ENCODE measurements around the gene MMRN1.
A peak's percentile ranks its signal among the peaks of the same experiment; 100 is the strongest.

MMRN1 gene

GRCh38 chr4:89894649-89895550 is at the start of gene MMRN1:
TSS of gene MMRN1 (plus strand) at chr4:89894854. CDS start at chr4:89894972, 118 bp downstream.
- H3K9me3 Mint-ChIP-seq (ENCODE audit: low read depth): no peaks in the 10 kb centered on the region
- H3K27me3 Mint-ChIP-seq: no peaks in the 10 kb centered on the region
- H3K36me3 Mint-ChIP-seq: no peaks in the 10 kb centered on the region
- H3K27ac Mint-ChIP-seq: no peak within 1 kb of the TSS
- peak within 1 kb of the TSS; percentile 67 for H3K4me3 Mint-ChIP-seq
- peaks cover 20% of the 10 kb centered on the region for H3K4me1 Mint-ChIP-seq (ENCODE audit: low read depth)

GRCh38 chr4:89847571-89848325 is 46.9 kb upstream of the MMRN1 start:
- H3K4me1 Mint-ChIP-seq (ENCODE audit: low read depth): no peaks in the 10 kb centered on the region
- H3K27me3 Mint-ChIP-seq: peaks cover 1% of the 10 kb centered on the region
- no peak overlapping the region for H3K27ac Mint-ChIP-seq
- H3K9me3 Mint-ChIP-seq (ENCODE audit: low read depth): peaks cover 6% of the 10 kb centered on the region
- H3K36me3 Mint-ChIP-seq: peaks cover 2% of the 10 kb centered on the region
- H3K4me3 Mint-ChIP-seq: no peak overlapping the region

- no peak overlapping the region for H3K4me3 Mint-ChIP-seq
- no peaks in the 10 kb centered on the region for H3K4me1 Mint-ChIP-seq (ENCODE audit: low read depth)
- H3K9me3 Mint-ChIP-seq (ENCODE audit: low read depth): peaks cover 1% of the 10 kb centered on the region
- H3K27me3 Mint-ChIP-seq: peaks cover 3% of the 10 kb centered on the region
- peaks cover 2% of the 10 kb centered on the region for H3K36me3 Mint-ChIP-seq
- H3K27ac Mint-ChIP-seq: no peak overlapping the region
These were observed 39.4 kb upstream of the MMRN1 start for GRCh38 chr4:89855236-89855635.

- Mint-ChIP-seq H3K27ac (no peak overlapping the region), H3K4me3 (no peak overlapping the region), H3K36me3 (peaks cover 2% of the 10 kb centered on the region), H3K27me3 (peaks cover 4% of the 10 kb centered on the region), H3K4me1 (ENCODE audit: low read depth) (no peaks in the 10 kb centered on the region), H3K9me3 (ENCODE audit: low read depth) (no peaks in the 10 kb centered on the region)
These were observed 33.7 kb upstream of the MMRN1 start for GRCh38 chr4:89860971-89861370.

DNA sequence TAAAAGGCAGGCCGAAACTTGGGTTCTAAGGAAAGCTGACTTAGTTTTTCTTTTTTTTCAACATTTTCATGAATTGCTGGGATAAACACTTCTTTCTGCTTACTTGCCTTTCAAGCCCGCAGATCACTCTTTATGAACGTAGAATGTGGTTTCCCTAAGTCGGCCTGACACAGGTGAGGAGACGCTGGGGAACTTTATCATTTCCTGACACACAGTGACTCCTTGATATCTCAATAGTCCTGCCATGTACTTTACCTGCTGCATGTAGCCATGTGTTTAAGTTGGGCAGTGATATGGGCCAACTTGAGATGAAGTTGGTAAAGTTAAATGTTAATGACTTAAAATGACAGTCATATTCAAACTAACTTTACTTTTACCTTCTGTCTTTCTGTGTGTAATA is 31.1 kb upstream of the MMRN1 start:
- no peaks in the 10 kb centered on the region for H3K9me3 Mint-ChIP-seq (ENCODE audit: low read depth)
- H3K4me3 Mint-ChIP-seq: no peak overlapping the region
- peaks cover 2% of the 10 kb centered on the region for H3K36me3 Mint-ChIP-seq
- H3K4me1 Mint-ChIP-seq (ENCODE audit: low read depth): no peaks in the 10 kb centered on the region
- peaks cover 8% of the 10 kb centered on the region for H3K27me3 Mint-ChIP-seq
- H3K27ac Mint-ChIP-seq: no peak overlapping the region

DNA sequence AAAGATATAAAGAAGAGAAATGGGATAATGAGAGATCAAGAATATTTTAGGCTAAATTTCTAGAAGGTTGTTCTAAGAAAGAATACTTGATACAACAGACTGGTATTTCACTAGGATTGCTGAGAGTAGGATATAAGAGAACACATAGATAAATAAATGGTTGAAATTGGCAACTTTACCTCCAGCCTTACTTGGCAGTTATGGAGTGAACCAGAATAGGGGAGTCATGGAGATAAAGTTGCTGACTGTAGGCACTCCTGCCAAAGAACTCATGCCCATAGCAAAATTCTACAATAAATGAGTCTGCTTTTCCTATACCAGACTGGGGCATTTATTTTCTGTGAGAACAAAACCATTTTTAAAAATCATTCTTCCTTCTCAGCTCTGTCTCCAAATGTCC is 26.4 kb upstream of the MMRN1 start:
- H3K9me3 Mint-ChIP-seq (ENCODE audit: low read depth): no peaks in the 10 kb centered on the region
- no peak overlapping the region for H3K4me3 Mint-ChIP-seq
- no peak overlapping the region for H3K27ac Mint-ChIP-seq
- no peaks in the 10 kb centered on the region for H3K4me1 Mint-ChIP-seq (ENCODE audit: low read depth)
- peaks cover 8% of the 10 kb centered on the region for H3K27me3 Mint-ChIP-seq
- H3K36me3 Mint-ChIP-seq: no peaks in the 10 kb centered on the region

DNA sequence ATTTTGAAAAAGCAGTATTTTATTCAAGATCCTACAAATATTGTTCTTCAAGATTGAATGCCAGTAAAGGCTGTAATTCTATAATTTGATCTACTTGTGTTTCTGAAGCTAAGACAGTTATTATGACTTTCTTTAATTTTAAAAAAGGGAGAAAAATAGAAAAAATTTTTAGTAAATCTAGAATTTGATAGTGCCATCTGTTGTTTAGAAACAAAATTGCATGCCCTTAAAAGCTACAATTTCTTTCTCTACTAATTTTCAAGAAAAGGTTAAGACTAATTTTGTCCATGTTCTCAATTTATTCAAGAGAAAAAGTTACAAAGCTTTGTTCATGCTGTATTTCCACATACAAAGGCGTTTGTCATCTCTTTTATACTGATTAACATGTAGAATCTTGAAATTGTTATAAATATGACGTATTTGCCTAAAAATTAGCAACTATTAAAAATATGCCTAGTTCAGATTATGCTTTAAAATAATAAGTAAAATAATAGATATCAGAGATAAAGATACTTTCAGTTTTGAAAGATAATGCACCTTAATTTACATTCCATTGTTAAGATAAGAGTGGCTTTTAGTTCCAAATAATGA is 25.6 kb upstream of the MMRN1 start:
- no peak overlapping the region for H3K4me3 Mint-ChIP-seq
- H3K4me1 Mint-ChIP-seq (ENCODE audit: low read depth): no peaks in the 10 kb centered on the region
- H3K9me3 Mint-ChIP-seq (ENCODE audit: low read depth): no peaks in the 10 kb centered on the region
- H3K27ac Mint-ChIP-seq: no peak overlapping the region
- H3K27me3 Mint-ChIP-seq: peaks cover 8% of the 10 kb centered on the region
- H3K36me3 Mint-ChIP-seq: no peaks in the 10 kb centered on the region

- Mint-ChIP-seq H3K4me1 (ENCODE audit: low read depth) (peaks cover under 1% of the 10 kb centered on the region), H3K9me3 (ENCODE audit: low read depth) (no peaks in the 10 kb centered on the region), H3K4me3 (no peak overlapping the region), H3K27me3 (peaks cover 6% of the 10 kb centered on the region), H3K36me3 (no peaks in the 10 kb centered on the region), H3K27ac (no peak overlapping the region)
These were observed 23.4 kb upstream of the MMRN1 start for GRCh38 chr4:89871211-89871610.

DNA sequence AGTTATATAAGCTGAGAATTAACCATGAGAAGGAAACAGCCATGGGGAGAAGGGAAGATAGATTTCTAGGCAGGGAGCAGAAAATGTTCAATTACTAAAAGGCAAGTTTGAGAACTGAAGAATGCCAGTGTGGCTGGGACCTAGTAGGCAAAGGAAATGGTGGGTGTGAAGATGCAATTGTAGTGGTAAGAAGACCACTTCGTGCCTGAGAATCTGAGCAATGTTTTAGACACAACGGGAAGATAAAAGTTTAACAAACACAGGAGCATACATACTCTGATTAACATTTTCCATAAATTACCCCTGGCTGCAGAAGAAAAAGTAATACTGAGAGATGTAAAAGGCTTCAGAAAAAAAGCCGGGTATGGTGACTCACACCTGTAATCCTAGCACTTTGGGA is 18.1 kb upstream of the MMRN1 start:
- Mint-ChIP-seq H3K4me3 (no peak overlapping the region), H3K4me1 (ENCODE audit: low read depth) (peaks cover 4% of the 10 kb centered on the region), H3K27me3 (no peaks in the 10 kb centered on the region), H3K27ac (peak overlapping the region; percentile 6), H3K9me3 (ENCODE audit: low read depth) (no peaks in the 10 kb centered on the region), H3K36me3 (no peaks in the 10 kb centered on the region)

GRCh38 chr4:89878611-89879010 is 16.0 kb upstream of the MMRN1 start:
- peaks cover 4% of the 10 kb centered on the region for H3K4me1 Mint-ChIP-seq (ENCODE audit: low read depth)
- H3K27ac Mint-ChIP-seq: no peak overlapping the region
- no peaks in the 10 kb centered on the region for H3K9me3 Mint-ChIP-seq (ENCODE audit: low read depth)
- no peaks in the 10 kb centered on the region for H3K36me3 Mint-ChIP-seq
- H3K4me3 Mint-ChIP-seq: no peak overlapping the region
- H3K27me3 Mint-ChIP-seq: no peaks in the 10 kb centered on the region

- no peaks in the 10 kb centered on the region for H3K27me3 Mint-ChIP-seq
- H3K9me3 Mint-ChIP-seq (ENCODE audit: low read depth): no peaks in the 10 kb centered on the region
- no peak overlapping the region for H3K27ac Mint-ChIP-seq
- peaks cover 4% of the 10 kb centered on the region for H3K4me1 Mint-ChIP-seq (ENCODE audit: low read depth)
- H3K4me3 Mint-ChIP-seq: no peak overlapping the region
- no peaks in the 10 kb centered on the region for H3K36me3 Mint-ChIP-seq
These were observed 15.4 kb upstream of the MMRN1 start for GRCh38 chr4:89879215-89879614.

DNA sequence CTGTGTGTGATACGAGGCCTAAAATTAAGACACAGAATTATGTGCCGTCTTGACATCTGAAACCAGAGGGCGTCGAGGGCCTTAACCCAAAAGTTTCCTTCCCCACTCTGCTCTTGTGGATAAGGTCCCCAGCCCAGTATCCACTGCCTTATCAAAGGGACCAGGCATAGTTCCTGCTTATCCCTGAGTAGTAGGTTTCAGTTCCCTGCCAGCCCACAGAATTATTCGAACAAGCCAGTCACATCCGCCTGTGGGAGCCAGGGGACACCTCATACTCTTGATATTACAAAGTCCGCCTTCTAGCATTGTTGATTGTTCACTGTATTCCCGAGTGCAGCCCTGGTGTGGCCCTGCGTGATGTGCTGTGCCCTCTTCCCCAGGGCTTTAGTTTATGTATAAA is 5.4 kb upstream of the MMRN1 start:
- H3K4me3 Mint-ChIP-seq: no peak overlapping the region
- peaks cover 2% of the 10 kb centered on the region for H3K36me3 Mint-ChIP-seq
- peaks cover 4% of the 10 kb centered on the region for H3K4me1 Mint-ChIP-seq (ENCODE audit: low read depth)
- H3K9me3 Mint-ChIP-seq (ENCODE audit: low read depth): no peaks in the 10 kb centered on the region
- H3K27me3 Mint-ChIP-seq: peaks cover 4% of the 10 kb centered on the region
- no peak overlapping the region for H3K27ac Mint-ChIP-seq

DNA sequence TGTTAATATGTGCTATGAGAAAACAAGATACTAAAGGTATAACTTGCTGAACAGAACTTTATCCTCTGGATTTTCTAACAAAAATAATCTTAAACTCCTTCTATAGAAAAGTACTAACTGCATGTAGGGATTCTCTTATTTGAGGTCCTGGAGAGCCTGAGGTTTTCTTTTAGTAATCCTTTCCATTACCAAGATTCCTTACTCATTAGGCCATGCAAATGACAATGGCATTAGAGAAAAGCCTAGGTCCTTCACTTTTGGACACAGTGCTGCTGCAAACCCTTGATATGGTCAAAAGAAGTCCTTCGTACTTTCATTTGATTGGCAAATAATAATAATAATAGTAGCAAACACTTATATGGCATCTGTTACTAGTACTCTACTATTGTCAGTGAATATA is 3.2 kb downstream of the MMRN1 start:
- no peak overlapping the region for H3K27ac Mint-ChIP-seq
- no peaks in the 10 kb centered on the region for H3K27me3 Mint-ChIP-seq
- H3K9me3 Mint-ChIP-seq (ENCODE audit: low read depth): no peaks in the 10 kb centered on the region
- H3K4me3 Mint-ChIP-seq: no peak overlapping the region
- no peaks in the 10 kb centered on the region for H3K36me3 Mint-ChIP-seq
- H3K4me1 Mint-ChIP-seq (ENCODE audit: low read depth): peaks cover 20% of the 10 kb centered on the region

GRCh38 chr4:89898304-89898716 is 3.7 kb downstream of the MMRN1 start:
- Mint-ChIP-seq H3K36me3 (no peaks in the 10 kb centered on the region), H3K27ac (no peak overlapping the region), H3K4me1 (ENCODE audit: low read depth) (peaks cover 20% of the 10 kb centered on the region), H3K4me3 (no peak overlapping the region), H3K27me3 (no peaks in the 10 kb centered on the region), H3K9me3 (ENCODE audit: low read depth) (no peaks in the 10 kb centered on the region)

- no peak overlapping the region for H3K4me3 Mint-ChIP-seq
- H3K4me1 Mint-ChIP-seq (ENCODE audit: low read depth): peaks cover 17% of the 10 kb centered on the region
- no peaks in the 10 kb centered on the region for H3K36me3 Mint-ChIP-seq
- H3K27ac Mint-ChIP-seq: no peak overlapping the region
- no peaks in the 10 kb centered on the region for H3K9me3 Mint-ChIP-seq (ENCODE audit: low read depth)
- peaks cover 4% of the 10 kb centered on the region for H3K27me3 Mint-ChIP-seq
These were observed 4.5 kb downstream of the MMRN1 start for GRCh38 chr4:89899152-89899551.

Data from activated naive CD8-positive, alpha-beta T cell (primary cell).